ENCODE results near the gene NDUFC1. TPM values are rescaled to one million over a fixed set of nuclear protein-coding genes. Genes with fewer than 3 reads are reported as not detected.
A peak's percentile ranks its signal among the peaks of the same experiment; 100 is the strongest.
"Not testable (repeated sequence)": the region's sequence is repeated elsewhere in the genome, so short reads cannot be mapped to it uniquely, and the experiment has no call there.

Gene NDUFC1
- polyA plus RNA-seq (ENCODE audit: insufficient read length in 3 of 3) = 10 to 100 TPM; 86.6 to 98.9 (median 93.1) TPM

DNA sequence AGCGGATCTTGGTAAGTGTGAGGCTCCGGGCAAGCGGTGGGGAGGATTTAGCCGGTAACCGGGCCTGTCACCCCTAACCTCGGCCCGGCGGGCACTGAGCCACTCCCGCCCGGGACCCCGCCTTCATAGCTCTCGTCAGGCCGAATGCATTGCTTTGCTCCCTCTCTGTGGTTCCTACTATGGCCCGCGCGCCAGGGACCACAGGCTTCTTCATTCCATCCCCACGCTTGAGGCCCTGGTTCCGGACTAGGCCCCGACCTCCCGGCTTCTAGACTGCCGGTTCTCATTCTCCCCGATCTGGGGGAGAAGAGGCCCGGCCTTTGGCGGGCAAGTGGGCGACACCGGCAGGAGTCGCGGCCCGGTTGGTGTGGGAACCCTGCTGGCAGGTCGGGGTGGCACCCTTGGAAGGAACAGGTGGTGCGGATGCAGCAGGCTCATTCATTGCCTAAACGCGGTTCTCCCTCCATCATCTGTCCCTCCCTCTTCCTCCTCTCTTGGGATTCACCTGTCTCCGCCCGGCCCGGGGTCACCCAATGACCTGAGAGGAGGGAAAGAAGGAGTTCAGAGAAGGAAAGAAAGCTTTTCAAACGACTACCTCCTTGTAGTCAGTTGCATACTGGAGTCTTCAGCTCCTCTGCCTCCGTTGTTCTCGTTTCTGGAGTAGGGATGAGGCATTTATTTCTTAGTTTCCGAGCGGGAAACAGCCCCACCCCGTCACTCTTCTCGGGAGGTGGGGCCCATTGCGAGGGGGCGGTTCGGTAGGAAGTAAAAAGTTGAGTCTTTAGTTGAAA lies at the start of gene NDUFC1:
TSS of gene NDUFC1 (minus strand) at position 657 of the 791 bp plus-strand sequence. CDS start 6,679 bp downstream, outside the sequence.
- peak in 2 of 3 donors; percentile 18 to 38 for DNase-seq (ENCODE audit: low read depth in 3 of 3, low spot score in 2 of 3)

DNA sequence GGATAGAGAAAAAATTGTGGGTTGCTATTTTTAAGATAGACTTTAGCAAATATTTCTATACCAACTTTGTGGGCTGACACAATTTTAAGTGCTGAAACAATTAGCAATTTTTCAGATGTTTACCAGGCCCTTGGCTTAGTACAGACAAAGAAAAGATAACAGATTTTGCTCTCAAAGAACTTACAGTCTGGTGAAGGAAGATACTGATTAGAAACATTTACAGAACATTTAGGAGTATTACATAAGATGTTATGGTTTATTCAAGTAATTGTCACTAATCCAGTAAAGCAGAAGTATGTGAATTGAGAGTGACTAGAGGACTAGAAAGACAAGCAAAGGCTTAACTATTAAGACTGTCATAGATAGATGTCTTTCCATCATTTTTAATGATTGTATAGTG lies 35.3 kb upstream of the NDUFC1 start:
- DNase-seq (ENCODE audit: low read depth in 3 of 3, low spot score in 2 of 3) = no peak

DNA sequence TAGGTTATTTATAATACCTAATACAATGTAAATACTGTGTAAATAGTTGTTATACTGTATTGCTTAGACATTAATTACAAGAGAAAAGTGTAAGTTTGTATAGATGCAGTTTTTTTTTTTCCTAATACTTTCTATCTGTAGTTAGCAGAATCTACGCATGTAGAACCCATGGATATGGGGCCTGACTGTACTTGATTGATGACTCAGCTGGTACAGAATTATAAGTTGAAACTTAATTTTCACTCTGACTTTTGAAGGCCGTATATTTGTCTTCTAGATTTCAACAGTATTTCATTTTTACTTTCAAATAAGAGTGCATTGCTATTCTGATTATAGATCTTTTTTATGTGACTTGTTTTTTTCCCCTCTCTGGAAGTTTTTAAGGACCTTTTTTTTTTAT lies 30.8 kb upstream of the NDUFC1 start:
- no peak for DNase-seq (ENCODE audit: low read depth in 3 of 3, low spot score in 2 of 3)

DNA sequence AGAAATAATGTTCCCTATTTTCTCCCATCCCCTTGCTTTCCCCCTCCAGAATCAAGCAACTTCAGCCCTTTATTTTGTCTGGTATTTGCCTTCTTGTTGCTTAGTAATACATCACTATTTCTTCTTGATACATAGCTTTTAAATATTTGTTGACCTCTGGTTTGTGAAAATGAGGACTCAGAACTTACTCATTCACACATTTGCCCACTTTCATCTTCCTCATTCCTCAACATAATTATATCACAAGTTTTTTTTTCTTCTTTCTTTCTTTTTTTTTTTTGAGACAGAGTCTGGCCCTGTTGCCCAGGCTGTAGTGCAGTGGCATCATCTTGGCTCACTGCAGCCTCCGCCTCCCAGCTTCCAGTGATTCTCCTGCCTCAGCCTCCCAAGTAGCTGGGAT lies 28.9 kb upstream of the NDUFC1 start:
- no peak for DNase-seq (ENCODE audit: low read depth in 3 of 3, low spot score in 2 of 3)

DNA sequence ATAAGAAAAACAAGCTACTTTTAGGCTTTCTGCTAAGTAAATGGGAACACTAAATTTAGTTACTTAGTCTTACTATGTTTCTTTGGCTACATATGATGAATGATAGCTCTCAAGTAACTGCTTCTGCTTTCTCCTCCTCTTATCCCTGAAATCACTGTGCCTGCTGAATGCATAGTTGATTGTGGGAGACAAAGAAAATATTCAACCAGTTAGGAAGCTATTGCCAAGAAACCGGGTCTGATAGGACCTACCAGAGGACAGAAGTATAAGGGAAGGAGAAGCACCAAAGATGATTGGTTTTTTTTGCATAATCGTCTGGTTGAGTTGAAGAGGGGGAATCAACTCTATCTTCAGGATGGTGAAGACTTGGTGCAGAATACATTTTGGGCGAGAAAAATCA lies 28.0 kb upstream of the NDUFC1 start:
- DNase-seq (ENCODE audit: low read depth in 3 of 3, low spot score in 2 of 3) = no peak

DNA sequence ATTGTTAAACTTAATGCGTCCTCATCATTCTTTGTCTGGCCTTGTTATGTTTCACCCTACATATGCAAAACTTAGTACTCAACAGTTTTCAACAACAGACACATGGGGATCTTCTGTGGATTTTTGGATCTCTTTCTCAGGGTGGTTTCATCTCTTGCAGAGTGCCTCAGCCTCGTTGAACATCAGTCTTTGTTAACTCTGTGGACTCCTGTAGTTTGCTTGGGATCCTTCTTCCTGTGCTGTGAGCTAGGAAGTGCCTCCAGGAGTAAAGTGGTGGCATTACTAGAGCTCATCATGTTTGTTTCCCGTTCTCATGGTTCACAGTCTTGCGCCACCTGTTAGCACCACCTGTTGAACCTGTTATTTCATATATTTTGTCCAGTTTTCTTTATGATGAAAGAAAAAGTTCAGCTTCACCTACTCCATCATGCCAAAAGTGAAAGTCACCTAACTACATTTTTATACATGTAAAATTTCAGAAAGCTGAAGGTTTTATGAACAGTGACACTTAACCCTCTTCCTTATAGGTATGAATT lies 27.5 kb upstream of the NDUFC1 start:
- DNase-seq (ENCODE audit: low read depth in 3 of 3, low spot score in 2 of 3) = no peak

DNA sequence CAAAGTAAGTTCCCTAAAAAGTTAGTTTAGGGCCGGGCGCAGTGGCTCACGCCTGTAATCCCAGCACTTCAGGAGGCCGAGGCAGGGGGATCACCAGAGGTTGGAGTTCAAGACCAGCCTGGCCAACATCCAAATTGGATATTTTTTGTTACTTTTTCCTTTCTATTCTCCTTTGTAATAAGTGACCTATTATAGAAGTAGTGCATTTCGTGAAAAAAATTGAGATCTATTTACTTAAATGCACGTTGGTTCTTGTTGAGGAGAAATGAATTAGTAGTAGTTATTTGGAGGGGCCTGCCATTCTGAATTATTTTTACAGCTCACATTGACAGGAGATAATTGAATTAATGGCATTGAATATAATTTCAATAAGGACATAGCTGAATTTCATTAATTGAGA lies 22.3 kb upstream of the NDUFC1 start:
- DNase-seq (ENCODE audit: low read depth in 3 of 3, low spot score in 2 of 3) = no peak

DNA sequence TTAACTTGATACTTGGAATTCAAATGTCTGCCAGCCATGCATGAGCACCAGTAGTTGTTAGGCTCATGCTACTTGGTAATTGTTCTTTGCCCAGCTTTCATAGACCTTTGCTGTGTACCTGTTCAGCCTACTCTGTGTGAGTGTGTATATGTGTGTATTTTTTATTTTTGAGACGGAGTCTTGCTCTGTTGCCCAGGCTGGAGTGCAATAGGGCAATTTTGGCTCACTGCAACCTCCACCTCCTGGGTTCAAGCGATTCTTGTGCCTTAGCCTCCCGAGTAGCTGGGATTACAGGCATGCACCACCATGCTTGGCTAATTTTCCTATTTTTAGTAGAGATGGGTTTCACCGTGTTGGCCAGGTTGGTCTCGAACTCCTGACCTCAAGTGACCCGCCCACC lies 20.3 kb upstream of the NDUFC1 start:
- not testable (repeated sequence) for DNase-seq (ENCODE audit: low read depth in 3 of 3, low spot score in 2 of 3)

DNA sequence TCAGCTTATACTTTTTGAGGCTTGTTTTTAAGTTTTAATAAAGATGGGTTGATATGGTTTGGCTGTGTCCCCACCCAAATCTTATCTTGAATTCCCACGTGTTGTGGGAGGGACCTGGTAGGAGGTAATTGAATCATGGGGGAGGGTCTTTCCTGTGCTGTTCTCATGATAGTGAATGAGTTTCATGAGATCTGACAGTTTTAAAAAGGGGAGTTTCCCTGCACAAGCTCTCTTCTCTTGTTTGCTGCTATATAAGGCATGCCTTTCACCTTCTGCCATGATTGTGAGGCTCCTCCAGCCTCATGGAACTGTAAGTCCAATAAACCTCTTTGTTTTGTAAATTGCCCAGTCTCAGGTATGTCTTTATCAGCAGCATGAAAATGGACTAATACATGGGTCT lies 19.8 kb upstream of the NDUFC1 start:
- not testable (repeated sequence) for DNase-seq (ENCODE audit: low read depth in 3 of 3, low spot score in 2 of 3)

DNA sequence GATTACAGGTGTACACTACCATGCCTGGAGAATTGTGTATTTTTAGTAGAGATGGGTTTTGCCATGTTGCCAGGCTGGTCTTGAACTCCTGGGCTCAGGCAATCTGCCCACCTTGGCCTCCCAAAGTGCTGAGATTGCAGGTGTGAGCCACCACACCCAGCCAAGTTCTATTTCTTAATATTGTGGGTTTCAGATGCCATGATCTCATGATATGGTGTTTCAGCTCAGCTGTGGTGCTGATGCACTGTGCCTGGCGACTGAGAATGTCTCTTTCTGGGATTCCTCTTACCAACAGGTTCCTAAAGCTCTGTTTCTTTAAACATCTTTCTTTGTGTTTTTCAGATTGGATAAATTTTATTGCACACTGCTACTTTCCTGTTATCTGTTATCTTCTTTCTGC lies 17.3 kb upstream of the NDUFC1 start:
- no peak for DNase-seq (ENCODE audit: low read depth in 3 of 3, low spot score in 2 of 3)

DNA sequence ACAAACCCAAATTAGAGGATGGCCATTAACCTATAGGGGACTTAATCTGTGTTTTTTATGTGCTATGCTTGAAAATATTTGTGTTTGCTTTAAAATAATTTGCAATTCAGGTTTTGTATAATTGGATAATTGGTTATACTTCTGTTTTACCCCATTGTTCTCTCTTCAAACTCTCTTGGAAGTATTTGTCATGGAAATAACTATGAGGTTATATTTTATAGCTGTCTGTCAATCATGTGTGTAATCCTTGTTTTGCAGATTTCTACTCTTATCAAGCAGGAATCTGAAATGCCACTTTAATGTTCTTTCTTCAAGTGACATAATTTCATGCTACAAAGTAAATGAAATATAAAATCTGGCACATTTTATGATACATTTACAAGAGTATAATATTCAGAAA lies 15.4 kb upstream of the NDUFC1 start:
- no peak for DNase-seq (ENCODE audit: low read depth in 3 of 3, low spot score in 2 of 3)

DNA sequence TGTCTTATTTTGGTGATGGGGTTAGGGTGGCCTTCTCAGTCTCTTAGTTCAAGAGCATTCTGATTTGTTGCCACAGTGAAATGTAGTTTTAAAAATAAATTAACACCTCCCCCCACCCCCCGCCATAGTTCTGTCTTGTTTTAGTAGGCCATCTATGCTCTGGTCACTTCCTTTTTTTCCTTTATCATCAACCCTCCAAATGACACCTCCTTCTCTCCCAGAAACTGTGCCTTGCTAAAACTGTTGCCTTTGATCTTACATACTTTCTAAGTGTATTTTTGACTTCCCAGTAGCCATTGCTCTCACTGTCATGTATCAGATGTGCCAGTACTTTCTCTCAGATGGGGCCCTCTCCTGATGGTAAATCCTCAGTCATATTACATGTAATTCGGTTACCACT lies 14.5 kb upstream of the NDUFC1 start:
- no peak for DNase-seq (ENCODE audit: low read depth in 3 of 3, low spot score in 2 of 3)

DNA sequence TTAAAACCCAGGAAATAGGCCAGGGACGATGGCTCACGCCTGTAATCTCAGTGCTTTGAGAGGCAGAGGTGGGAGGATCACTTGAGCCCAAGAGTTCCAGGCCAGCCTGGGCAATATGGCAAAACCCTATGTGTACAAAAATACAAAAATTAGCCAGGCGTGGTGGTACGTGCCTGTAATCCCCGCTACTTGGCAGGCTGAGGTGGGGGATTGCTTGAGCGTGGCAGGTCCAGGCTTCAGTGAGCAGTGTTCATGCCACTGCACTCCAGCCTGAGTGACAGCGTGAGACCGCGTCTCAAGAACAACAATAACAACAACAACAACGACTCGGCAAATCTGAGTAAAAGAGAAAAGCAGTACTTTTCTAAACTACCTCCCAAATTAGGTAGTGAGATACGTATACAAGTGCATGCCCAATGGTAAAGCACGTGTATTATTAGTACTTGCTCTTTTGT lies 13.0 kb upstream of the NDUFC1 start:
- DNase-seq (ENCODE audit: low read depth in 3 of 3, low spot score in 2 of 3) = no peak

DNA sequence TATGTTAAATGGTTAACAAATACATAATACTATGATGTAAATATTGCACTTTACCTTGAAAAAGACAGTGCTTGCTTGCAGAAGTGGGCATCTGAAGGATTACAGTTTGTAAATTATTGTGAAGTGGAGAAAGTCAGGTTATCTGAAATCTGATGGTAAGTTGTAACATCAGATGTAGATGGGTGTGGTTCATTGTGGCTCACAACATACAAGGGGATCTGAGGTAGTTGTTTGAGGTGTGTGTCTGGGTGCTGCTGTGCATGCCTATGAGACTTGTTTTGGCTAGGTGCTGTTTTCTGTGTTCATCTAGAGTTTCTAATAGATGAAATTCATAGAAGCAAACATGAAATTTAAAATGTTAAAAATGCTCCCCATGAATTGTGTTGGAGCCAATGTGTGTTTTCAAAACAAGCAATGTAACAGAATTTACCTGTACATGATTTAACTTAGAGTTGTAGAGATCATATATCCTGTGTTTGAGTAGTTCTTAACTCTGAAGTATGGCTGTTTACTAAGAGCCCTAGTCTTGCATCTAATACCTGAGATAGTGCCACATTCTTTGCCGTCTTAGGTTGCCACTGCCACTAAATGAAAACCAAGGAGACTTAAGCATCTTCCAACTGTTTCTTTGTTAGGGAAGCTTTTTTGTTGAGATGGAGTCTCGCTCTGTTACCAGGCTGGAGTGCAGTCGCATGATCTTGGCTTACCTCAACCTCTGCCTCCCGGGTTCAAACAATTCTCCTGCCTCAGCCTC lies 11.9 kb upstream of the NDUFC1 start:
- no peak for DNase-seq (ENCODE audit: low read depth in 3 of 3, low spot score in 2 of 3)

DNA sequence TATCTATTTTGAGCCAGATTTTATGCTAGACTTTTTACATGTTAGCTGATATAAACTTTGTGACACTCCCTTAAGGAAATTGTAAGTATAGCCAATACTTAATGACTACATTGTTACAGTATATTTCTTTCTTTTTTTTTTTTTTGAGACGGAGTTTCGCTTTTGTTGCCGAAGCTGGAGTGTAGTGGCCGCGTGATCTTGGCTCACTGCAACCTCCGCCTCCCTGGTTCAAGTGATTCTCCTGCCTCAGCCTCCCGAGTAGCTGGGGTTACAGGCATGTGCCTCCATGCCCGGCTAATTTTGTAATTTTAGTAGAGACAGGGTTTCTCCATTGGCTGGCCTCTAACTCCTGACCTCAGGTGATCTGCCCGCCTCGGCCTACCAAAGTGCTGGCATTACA lies 11.1 kb upstream of the NDUFC1 start:
- DNase-seq (ENCODE audit: low read depth in 3 of 3, low spot score in 2 of 3) = not testable (repeated sequence)

DNA sequence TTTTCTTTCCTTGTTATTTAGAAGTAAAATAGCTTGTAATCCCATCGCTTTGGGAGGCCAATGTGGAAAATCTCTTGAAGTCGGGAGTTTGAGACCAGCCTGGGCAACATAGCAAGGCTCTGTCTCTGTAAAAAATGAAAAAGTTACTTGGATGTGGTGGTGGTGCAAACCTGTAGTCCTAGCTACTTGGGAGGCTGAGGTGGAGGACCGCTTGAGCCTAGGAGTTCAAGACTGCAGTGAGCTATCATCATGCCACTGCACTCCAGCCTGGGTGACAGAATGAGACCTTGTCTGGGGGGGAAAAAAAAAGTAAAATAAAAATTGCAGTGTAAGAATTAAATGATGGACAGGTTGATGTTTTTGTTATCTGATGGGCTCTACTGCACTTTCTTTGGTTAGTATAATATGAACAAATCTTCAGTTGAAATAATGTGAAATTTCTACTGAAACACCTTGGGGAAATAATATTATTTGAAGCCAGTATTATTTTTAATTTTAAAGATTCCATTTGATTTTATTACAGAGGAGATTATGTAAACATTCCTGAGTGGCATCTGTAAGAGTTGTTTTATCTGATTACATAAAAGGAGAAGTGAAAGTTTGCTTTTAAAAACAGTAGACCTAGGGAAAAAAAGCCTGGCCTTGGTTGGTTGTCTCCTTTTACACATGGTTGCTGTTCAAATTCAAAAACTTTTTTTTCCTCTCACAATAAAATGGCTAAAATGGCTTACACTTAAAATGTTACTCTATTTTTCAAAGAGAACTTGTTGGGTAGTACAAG lies 10.5 kb upstream of the NDUFC1 start:
- no peak for DNase-seq (ENCODE audit: low read depth in 3 of 3, low spot score in 2 of 3)

DNA sequence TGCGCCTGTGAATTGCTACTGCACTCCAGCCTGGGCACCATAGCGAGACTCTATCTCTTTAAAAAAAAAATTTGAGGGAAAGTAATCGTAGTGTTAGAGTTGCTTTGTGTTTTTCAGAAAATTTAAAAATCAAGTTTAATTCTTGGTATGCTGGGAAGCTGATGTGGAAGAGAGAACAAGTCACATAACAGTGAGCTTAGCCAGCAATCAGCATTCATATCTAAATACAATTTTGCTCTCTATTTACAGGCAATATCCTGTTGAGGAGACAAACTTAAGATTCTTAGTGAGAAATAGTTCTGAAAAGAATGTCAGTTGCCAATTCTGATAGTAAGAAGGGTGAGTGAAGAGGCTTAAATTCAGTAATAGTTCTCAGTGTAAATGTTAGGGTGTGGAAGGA lies 9.6 kb upstream of the NDUFC1 start:
- DNase-seq (ENCODE audit: low read depth in 3 of 3, low spot score in 2 of 3) = no peak

DNA sequence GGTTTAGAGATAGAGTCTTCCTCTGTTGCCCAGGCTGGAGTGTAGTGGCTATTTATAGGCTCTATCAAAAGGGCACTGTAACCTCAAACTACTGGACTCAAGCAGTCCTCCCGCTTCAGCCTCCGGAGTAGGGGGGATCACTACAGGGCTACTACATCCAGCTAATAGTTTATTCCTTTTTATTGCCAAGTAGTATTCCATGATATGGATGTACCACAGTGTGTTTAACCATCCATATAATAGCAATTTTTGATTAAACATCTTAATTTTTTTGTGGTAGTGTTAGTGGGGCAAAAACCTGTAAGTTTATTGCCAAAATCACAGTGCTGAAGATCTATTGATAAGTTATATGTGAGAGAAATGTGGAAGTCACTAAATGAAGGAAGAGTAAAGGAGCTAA lies 2.6 kb upstream of the NDUFC1 start:
- no peak for DNase-seq (ENCODE audit: low read depth in 3 of 3, low spot score in 2 of 3)

DNA sequence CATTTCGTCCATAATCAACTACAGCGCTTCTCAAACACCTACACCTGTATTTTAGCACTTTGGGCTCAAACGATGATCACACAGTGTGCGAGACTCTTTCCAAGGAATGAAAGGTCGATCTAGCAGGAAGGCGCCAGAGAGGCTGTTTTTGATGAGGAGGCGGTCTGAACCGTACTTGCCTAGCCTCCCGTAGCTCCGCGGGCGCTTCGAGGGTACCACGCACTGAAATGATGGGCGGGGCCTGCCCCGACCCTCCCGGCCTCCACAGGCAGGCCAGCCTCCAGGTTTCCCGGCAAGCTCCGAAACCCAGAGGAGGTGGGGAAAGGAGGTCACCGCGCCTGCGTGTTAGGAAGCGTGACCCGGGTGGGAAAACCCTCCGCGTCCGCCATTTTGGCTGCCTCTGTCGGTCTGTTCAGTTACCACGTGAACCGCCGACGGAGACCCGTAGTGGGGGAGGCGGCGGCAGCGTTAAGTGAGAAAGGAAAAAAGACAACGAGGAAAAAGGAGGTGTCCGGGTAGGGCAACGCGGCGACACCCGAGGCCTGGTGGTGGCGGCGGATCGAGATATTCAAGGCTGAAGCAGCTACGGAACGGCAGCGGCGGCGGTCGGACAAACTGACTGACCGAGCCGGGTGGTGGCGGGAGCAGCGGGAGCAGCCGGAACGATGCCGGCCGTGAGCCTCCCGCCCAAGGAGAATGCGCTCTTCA lies 1.0 kb downstream of the NDUFC1 start, which contains the start of gene NAA15:
TSS of gene NAA15 (plus strand) at position 393 of the 708 bp plus-strand sequence. CDS start at position 666, 273 bp downstream.
- DNase-seq (ENCODE audit: low read depth in 3 of 3, low spot score in 2 of 3) = peak; percentile 93 to 97 (median 95)
